Cardiac muscle cell (in vitro differentiated cells and primary cell): ENCODE results near the gene LRP1B. TPM values are rescaled to one million over a fixed set of nuclear protein-coding genes. Genes with fewer than 3 reads are reported as not detected.

ENCODE experiments used
- DNase-seq, 2 donors: peaks; one replicate each; pipeline versions ENCODE4 v3.0.0 to v3.0.0-alpha.2; 2010 to 2017; ENCODE audit warnings: low read depth in 1 of 2, low spot score in 1 of 2
- H3K27ac ChIP-seq: fragments of 200-600 bp; sonication (generic); 2 replicates; pipeline ENCODE4 v1.5.1; 2016
- H3K27me3 ChIP-seq: fragments of 200-600 bp; sonication (generic); 2 replicates; pipeline ENCODE4 v1.6.0; 2016; ENCODE audit warnings: control low read depth
- H3K36me3 ChIP-seq: fragments of 200-600 bp; sonication (generic); 2 replicates; pipeline ENCODE4 v1.5.1; 2016; ENCODE audit warnings: control low read depth
- H3K4me1 ChIP-seq: fragments of 200-600 bp; sonication (generic); 2 replicates; pipeline ENCODE4 v1.8.1; 2017; ENCODE audit warnings: low read depth, mild to moderate bottlenecking, mixed run types
- H3K4me3 ChIP-seq: fragments of 200-600 bp; sonication (generic); 2 replicates; pipeline ENCODE4 v1.5.1; 2016; ENCODE audit warnings: mild to moderate bottlenecking
- H3K9me3 ChIP-seq: fragments of 200-600 bp; sonication (generic); 2 replicates; pipeline ENCODE4 v1.5.1; 2017; ENCODE audit warnings: low read depth, mild to moderate bottlenecking, control low read depth
- polyA plus RNA-seq: library from polyadenylated mRNA; unstranded; fragments of >200 nt; fragmentation: Nextera tagmentation; extraction: Ambion mirVana; gene quantifications from 2 replicates; pipeline ENCODE4 v1.2.1, GENCODE V29; 2016
- total RNA-seq: library from RNA; depleted of rRNA; stranded (reverse); fragments of >200 nt; gene quantifications from 2 replicates; pipeline ENCODE4 v1.2.3, GENCODE V29; 2016
- TF ChIP-seq, protein P1 (sequence below): IDR thresholded peaks from 2 replicates; pipeline ENCODE4 v1.5.1; 2012; ENCODE audit warnings: low read depth, mild to moderate bottlenecking, low read length

The LRP1B gene
- total and polyA plus RNA-seq, 2 experiments from 2014 or later: 1.2 to 2.5 TPM

- H3K9me3 ChIP-seq: no peaks in the 10 kb centered on the region
These were observed 1260.9 kb downstream of the LRP1B start for GRCh38 chr2:140869925-140870324.

GRCh38 chr2:140869107-140869506, 1261.7 kb downstream of the LRP1B start:
- Histone ChIP-seq H3K27ac (no peak overlapping the region), H3K9me3 (no peaks in the 10 kb centered on the region), H3K4me3 (no peak overlapping the region), H3K36me3 (no peaks in the 10 kb centered on the region), H3K4me1 (no peaks in the 10 kb centered on the region), H3K27me3 (no peaks in the 10 kb centered on the region)
- TF ChIP-seq, protein P1, sequence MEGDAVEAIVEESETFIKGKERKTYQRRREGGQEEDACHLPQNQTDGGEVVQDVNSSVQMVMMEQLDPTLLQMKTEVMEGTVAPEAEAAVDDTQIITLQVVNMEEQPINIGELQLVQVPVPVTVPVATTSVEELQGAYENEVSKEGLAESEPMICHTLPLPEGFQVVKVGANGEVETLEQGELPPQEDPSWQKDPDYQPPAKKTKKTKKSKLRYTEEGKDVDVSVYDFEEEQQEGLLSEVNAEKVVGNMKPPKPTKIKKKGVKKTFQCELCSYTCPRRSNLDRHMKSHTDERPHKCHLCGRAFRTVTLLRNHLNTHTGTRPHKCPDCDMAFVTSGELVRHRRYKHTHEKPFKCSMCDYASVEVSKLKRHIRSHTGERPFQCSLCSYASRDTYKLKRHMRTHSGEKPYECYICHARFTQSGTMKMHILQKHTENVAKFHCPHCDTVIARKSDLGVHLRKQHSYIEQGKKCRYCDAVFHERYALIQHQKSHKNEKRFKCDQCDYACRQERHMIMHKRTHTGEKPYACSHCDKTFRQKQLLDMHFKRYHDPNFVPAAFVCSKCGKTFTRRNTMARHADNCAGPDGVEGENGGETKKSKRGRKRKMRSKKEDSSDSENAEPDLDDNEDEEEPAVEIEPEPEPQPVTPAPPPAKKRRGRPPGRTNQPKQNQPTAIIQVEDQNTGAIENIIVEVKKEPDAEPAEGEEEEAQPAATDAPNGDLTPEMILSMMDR: no peak
- no peak for DNase-seq

More at GRCh38 chr2:140869925-140870324, 1260.9 kb downstream of the LRP1B start:
- TF ChIP-seq, protein P1: no peak
- no peak for DNase-seq
- no peak overlapping the region for H3K4me3 ChIP-seq
- no peak overlapping the region for H3K27ac ChIP-seq
- H3K4me1 ChIP-seq: no peaks in the 10 kb centered on the region
- no peaks in the 10 kb centered on the region for H3K27me3 ChIP-seq
- no peaks in the 10 kb centered on the region for H3K36me3 ChIP-seq

DNA sequence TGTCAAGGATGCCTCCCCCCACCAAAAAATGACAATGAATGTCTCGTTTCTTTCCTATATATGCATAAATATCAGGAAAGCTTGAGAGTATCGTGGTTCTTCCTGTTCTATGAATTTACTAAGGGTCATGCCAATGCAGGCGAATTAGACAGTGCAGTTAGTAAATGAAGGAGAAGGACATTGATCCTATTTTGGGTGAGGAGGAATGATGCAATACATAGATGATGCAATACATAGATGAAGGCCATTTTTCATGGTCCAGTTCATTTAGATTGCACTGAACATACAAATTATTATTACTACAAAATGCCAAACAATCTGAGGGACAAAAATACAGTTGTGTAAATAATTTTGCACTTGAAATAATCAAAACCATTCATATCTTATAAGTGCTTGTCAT, 1265.0 kb downstream of the LRP1B start:
- Histone ChIP-seq H3K36me3 (no peaks in the 10 kb centered on the region), H3K4me3 (no peak overlapping the region), H3K27ac (no peak overlapping the region), H3K27me3 (no peaks in the 10 kb centered on the region), H3K4me1 (no peaks in the 10 kb centered on the region), H3K9me3 (no peaks in the 10 kb centered on the region)
- no peak for DNase-seq
- TF ChIP-seq, protein P1: no peak

- H3K27me3 ChIP-seq: no peaks in the 10 kb centered on the region
- H3K27ac ChIP-seq: no peak overlapping the region
- H3K9me3 ChIP-seq: no peaks in the 10 kb centered on the region
- H3K4me3 ChIP-seq: no peak overlapping the region
- H3K36me3 ChIP-seq: no peaks in the 10 kb centered on the region
- no peaks in the 10 kb centered on the region for H3K4me1 ChIP-seq
- TF ChIP-seq, protein P1: peak; percentile 48
- DNase-seq: peak; percentile 52 to 86
These were observed 1267.1 kb downstream of the LRP1B start for GRCh38 chr2:140863713-140864112.

GRCh38 chr2:140862181-140862580, 1268.6 kb downstream of the LRP1B start:
- TF ChIP-seq, protein P1: no peak
- Histone ChIP-seq H3K9me3 (no peaks in the 10 kb centered on the region), H3K27me3 (no peaks in the 10 kb centered on the region), H3K36me3 (no peaks in the 10 kb centered on the region), H3K4me1 (no peaks in the 10 kb centered on the region), H3K27ac (no peak overlapping the region), H3K4me3 (no peak overlapping the region)
- no peak for DNase-seq

- TF ChIP-seq, protein P1: no peak
- no peaks in the 10 kb centered on the region for H3K4me1 ChIP-seq
- no peaks in the 10 kb centered on the region for H3K27me3 ChIP-seq
- H3K4me3 ChIP-seq: no peak overlapping the region
- no peak for DNase-seq
- no peaks in the 10 kb centered on the region for H3K9me3 ChIP-seq
- no peak overlapping the region for H3K27ac ChIP-seq
- H3K36me3 ChIP-seq: no peaks in the 10 kb centered on the region
These were observed 1269.2 kb downstream of the LRP1B start for GRCh38 chr2:140861666-140862065.
